Kidney (tissue), 14 donors: ENCODE data around the gene PTPN7. TPM values are rescaled to one million over a fixed set of nuclear protein-coding genes. Genes with fewer than 3 reads are reported as not detected.

Source experiments
- DNase-seq, 5 donors: peaks; one replicate each; pipeline ENCODE4 v3.0.0-alpha.2; 2013 to 2020
- FAIRE-seq: peaks from 2 replicates; lab custom pipeline; 2012; peaks lifted over from hg19 to GRCh38; lab: Jason Lieb, UNC
- H3K27ac ChIP-seq, 2 donors: one replicate each; pipeline ENCODE4 v1.7.0; 2013; ENCODE audit warnings: low read depth in 2 of 2, low read length in 2 of 2, inconsistent platforms in 1 of 2
- H3K27me3 ChIP-seq: one replicate; pipeline ENCODE4 v1.7.1; 2013; ENCODE audit warnings: low read length, inconsistent platforms; ENCODE audit not compliant: control insufficient read depth, insufficient read depth
- H3K36me3 ChIP-seq, 3 donors: one replicate each; pipeline versions ENCODE4 v1.7.0 to v1.7.1; 2013; ENCODE audit warnings: low read length in 3 of 3, control low read depth in 1 of 3, inconsistent platforms in 1 of 3; ENCODE audit not compliant: insufficient read depth in 3 of 3, control insufficient read depth in 2 of 3
- H3K4me1 ChIP-seq, 3 donors: one replicate each; pipeline versions ENCODE4 v1.7.0 to v1.7.1; 2013; ENCODE audit warnings: low read length in 3 of 3, inconsistent platforms in 1 of 3, low read depth in 1 of 3; ENCODE audit not compliant: control insufficient read depth in 2 of 3, insufficient read depth in 2 of 3
- H3K4me3 ChIP-seq, 3 donors: one replicate each; pipeline versions ENCODE4 v1.7.0 to v1.8.1; 2013; ENCODE audit warnings: low read length in 3 of 3, control low read depth in 1 of 3, inconsistent platforms in 1 of 3
- H3K9ac ChIP-seq, 3 donors: one replicate each; pipeline versions ENCODE4 v1.7.0 to v1.7.1; 2013; ENCODE audit warnings: low read length in 3 of 3, control low read depth in 1 of 3, inconsistent platforms in 1 of 3
- H3K9me3 ChIP-seq, 3 donors: one replicate each; pipeline versions ENCODE4 v1.7.0 to v1.7.1; 2013; ENCODE audit warnings: low read length in 3 of 3, control low read depth in 1 of 3, inconsistent platforms in 1 of 3; ENCODE audit not compliant: control insufficient read depth in 2 of 3, insufficient read depth in 1 of 3
- CTCF ChIP-seq: IDR thresholded peaks from 3 replicates; pipeline ENCODE4 v1.5.1; 2012; ENCODE audit warnings: mild to moderate bottlenecking, moderate library complexity, borderline replicate concordance; ENCODE audit not compliant: insufficient read depth; ENCODE audit errors: extremely low read depth
- intact Hi-C: fragments of 100-400 bp; cut with DNase I; formaldehyde crosslinking; loops from one replicate; pipeline ENCODE4 v1.11.1; 2022
- polyA plus RNA-seq: library from polyadenylated mRNA; stranded (reverse); fragments of 350-450 nt; fragmentation: Illumina TruSeq; extraction: RNeasy Lipid Tissue Mini Kit (QIAGEN cat#74804); gene quantifications from one replicate; pipeline ENCODE4 v1.2.3, GENCODE V29; 2014; ENCODE audit warnings: low read depth, low replicate concordance; ENCODE audit not compliant: insufficient read depth
- total RNA-seq: library from RNA; stranded (reverse); fragmentation: NEBNext Ultra II Directional; extraction: Animal tissue kit (Norgen Biotek cat#: 25700); gene quantifications from one replicate; pipeline ENCODE4 v1.2.1, GENCODE V29; 2021
- donor health status: control.
- donor health status: control.
- donor health status: control.
- donor health status: control.
- donor health status: control.
- donor health status: DM: yes; HTN: yes; CAD: no.
- donor health status: Normal renal cell carcinoma (clear cell type).

Gene PTPN7
- total and polyA plus RNA-seq, 2 donors from 2014 or later: 3.5 to 5.5 TPM

- DNase-seq (no peak), FAIRE-seq (no peak)
- H3K27me3 ChIP-seq: no peaks in the 10 kb centered on the region
- no peak for TF ChIP-seq CTCF
- H3K27ac ChIP-seq: no peak overlapping the region
- H3K4me1 ChIP-seq: peaks cover 0 to 7% (median 5%) of the 10 kb centered on the region in 3 donors
- H3K9me3 ChIP-seq: no peaks in the 10 kb centered on the region
- H3K9ac ChIP-seq: no peak overlapping the region
- H3K4me3 ChIP-seq: no peak overlapping the region
- no peaks in the 10 kb centered on the region for H3K36me3 ChIP-seq
- intact Hi-C loops: no loop called here
These were observed 10.2 kb downstream of the PTPN7 start for GRCh38 chr1:202150187-202150586.

GRCh38 chr1:202149566-202149965 is 10.8 kb downstream of the PTPN7 start:
- Histone ChIP-seq H3K9ac (no peak overlapping the region), H3K27me3 (no peaks in the 10 kb centered on the region), H3K27ac (no peak overlapping the region), H3K4me3 (no peak overlapping the region), H3K9me3 (no peaks in the 10 kb centered on the region), H3K36me3 (no peaks in the 10 kb centered on the region), H3K4me1 (peaks cover 0 to 7% (median 4%) of the 10 kb centered on the region in 3 donors)
- no peak for TF ChIP-seq CTCF
- FAIRE-seq: no peak
- intact Hi-C loops: no loop called here
- no peak for DNase-seq

- Histone ChIP-seq H3K27me3 (no peaks in the 10 kb centered on the region), H3K27ac (no peak overlapping the region), H3K4me1 (peaks cover 0 to 7% (median 4%) of the 10 kb centered on the region in 3 donors), H3K36me3 (no peaks in the 10 kb centered on the region), H3K4me3 (no peak overlapping the region), H3K9me3 (no peaks in the 10 kb centered on the region), H3K9ac (no peak overlapping the region)
- intact Hi-C loops: no loop called here
- FAIRE-seq: no peak
- TF ChIP-seq CTCF: no peak
- no peak for DNase-seq
These were observed 12.0 kb downstream of the PTPN7 start for GRCh38 chr1:202148391-202148790.

- DNase-seq (no peak), FAIRE-seq (no peak)
- TF ChIP-seq CTCF: no peak
- no peaks in the 10 kb centered on the region for H3K9me3 ChIP-seq
- H3K27ac ChIP-seq: no peak overlapping the region
- no peak overlapping the region for H3K9ac ChIP-seq
- no peaks in the 10 kb centered on the region for H3K36me3 ChIP-seq
- no peak overlapping the region for H3K4me3 ChIP-seq
- intact Hi-C loops: no loop called here
- H3K27me3 ChIP-seq: no peaks in the 10 kb centered on the region
- peaks cover 0 to 12% (median 7%) of the 10 kb centered on the region in 3 donors for H3K4me1 ChIP-seq
These were observed 13.4 kb downstream of the PTPN7 start for GRCh38 chr1:202146993-202147392.
